GM18520 (cell line): ENCODE measurements around the gene ANKRD11.
"Not testable (repeated sequence)": the region's sequence is repeated elsewhere in the genome, so short reads cannot be mapped to it uniquely, and the experiment has no call there.

Experiments used
- ATAC-seq: cut with Tn5 transposase; IDR thresholded peaks from one replicate; pipeline ENCODE4 v1.9.1; 2021; ENCODE audit not compliant: unreplicated experiment

Gene ANKRD11

GRCh38 chr16:89453501-89454321 lies 36.6 kb downstream of the ANKRD11 start:
- no peak for ATAC-seq

GRCh38 chr16:89452925-89453324 lies 37.4 kb downstream of the ANKRD11 start:
- ATAC-seq, result no peak

DNA sequence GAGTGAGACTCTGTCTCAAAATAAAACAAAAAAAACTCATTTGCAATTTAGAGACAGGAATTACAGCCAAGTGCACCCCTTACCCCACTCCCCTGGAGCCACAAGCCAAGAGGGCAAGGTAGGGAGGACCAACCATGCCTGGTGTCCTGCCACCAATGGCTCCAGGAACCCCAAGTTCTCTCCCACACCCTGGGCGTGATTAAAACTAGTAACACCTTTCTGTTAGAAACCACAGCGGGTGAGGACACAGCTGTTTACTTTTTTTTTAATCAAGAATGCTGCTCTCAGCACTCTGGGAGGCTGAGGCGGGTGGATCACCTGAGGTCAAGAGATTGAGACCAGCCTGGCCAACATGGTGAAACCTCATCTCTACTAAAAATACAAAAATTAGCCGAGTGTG lies 38.1 kb downstream of the ANKRD11 start:
- ATAC-seq, result no peak

DNA sequence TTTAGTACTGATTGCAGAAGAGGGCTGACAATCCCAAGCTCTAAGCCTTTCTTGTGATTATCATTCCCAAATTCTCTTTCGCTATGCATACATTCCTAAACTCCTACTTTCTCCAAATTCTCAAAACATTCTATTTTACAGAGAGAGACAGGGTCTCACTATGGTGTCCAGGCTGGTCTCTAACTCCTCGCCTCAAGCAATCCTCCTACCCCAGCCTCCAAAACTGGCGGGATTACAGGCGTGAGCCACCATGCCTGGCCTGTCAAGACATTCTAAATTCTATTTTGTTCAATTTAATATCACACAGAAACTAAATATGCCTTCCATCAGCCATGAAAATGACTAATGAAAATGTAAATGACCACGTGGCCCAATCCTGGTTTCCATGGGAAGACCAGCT lies 39.8 kb downstream of the ANKRD11 start:
- no peak for ATAC-seq

DNA sequence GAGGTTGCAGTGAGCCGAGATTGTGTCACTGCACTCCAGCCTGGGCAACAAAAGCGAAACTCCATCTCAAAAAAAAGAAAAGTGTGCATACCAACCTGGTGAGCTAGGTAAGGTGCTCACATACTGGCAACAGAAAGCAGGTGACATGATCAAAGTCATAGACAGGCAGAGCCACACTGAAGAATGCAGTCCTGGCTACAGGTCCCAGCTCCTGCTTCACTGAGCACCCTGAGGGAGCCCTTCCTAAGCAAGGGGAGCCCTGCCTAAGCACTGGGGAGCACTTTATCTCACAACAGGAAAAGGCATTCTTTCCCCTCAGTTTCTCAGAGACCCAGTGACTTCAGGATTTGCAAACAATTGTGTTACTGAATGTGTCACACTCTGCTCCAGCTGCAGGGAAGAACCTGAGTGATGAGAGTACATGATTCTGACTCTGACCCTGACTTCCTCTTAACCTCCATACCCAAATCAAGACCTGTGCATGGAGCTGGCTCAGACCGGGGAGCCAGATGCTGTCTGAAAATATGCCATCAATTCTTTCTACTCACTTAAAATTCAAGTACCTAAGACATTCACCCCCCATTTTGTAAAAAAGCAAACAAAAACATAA lies 40.5 kb downstream of the ANKRD11 start:
- ATAC-seq, result no peak

GRCh38 chr16:89448656-89449055 lies 41.7 kb downstream of the ANKRD11 start:
- ATAC-seq, result no peak

- ATAC-seq, result no peak
Observed at GRCh38 chr16:89446975-89447293, 43.4 kb downstream of the ANKRD11 start.

- ATAC-seq, result no peak
Observed at GRCh38 chr16:89446136-89446974, 44.0 kb downstream of the ANKRD11 start.

GRCh38 chr16:89445166-89445565 lies 45.2 kb downstream of the ANKRD11 start:
- ATAC-seq, result no peak

DNA sequence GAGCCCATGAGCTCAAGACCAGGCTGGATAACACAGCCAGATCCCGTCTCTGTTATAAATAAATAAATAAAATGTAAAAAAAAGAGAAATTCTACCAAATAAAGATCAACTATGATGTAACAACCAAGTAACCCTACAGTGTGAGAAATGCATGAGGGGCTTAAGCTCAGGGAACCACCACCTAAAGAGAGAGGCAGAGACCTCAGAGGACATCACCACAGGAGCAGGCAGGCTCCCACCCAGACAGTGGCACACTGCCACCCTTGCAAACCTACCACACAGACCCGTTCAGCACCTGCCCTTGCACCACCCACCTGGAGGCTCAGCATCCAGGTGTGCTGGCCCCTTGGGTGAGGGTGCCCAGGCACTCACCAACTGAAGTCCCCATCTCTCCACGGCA lies 45.6 kb downstream of the ANKRD11 start:
- no peak for ATAC-seq

GRCh38 chr16:89444151-89444723 lies 46.1 kb downstream of the ANKRD11 start:
- ATAC-seq, result no peak

DNA sequence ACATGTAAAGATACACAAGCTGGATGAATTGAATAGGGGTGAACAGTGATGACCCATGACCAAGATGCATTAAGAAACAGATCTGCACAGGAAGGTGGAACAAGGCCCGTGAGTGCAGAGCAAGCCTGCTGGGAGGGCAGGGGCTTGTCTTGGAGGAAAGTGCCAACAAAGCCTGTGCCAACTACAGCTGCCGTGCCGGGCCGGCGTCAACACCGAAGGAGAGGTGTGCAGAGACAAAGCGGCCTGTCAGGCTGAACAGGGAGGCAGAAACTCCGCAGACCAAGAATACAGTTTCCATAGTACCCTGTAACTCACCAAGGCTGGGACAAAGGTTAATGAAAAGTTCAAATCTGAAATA lies 46.7 kb downstream of the ANKRD11 start:
- no peak for ATAC-seq

- no peak for ATAC-seq
Observed at GRCh38 chr16:89442990-89443726, 47.2 kb downstream of the ANKRD11 start.

DNA sequence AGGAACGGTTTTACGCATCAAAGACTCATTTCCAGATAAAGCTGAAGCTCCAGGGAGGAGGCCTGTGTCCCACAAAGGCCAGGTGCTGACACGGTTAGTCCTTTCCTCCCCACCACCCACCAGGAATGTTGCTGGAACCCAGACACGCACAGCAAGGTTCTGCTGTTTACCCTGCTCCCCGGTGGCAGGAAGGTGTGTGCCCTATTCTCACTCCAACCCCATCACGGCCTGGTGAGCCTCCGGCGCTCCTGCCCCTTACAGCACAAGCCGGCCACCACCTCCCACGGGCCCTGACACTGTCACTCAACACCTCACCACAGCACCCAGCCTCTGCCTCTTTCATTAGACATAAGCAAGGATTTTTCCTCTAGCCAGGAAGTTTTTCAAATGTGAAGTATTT lies 47.8 kb downstream of the ANKRD11 start:
- ATAC-seq, result no peak

GRCh38 chr16:89439659-89440058 lies 50.7 kb downstream of the ANKRD11 start:
- ATAC-seq, result no peak

- ATAC-seq, result no peak
Observed at GRCh38 chr16:89437991-89438390, 52.4 kb downstream of the ANKRD11 start.

- ATAC-seq, result no peak
Observed at GRCh38 chr16:89437251-89437987, 52.9 kb downstream of the ANKRD11 start.

GRCh38 chr16:89436366-89436765 lies 54.0 kb downstream of the ANKRD11 start:
- no peak for ATAC-seq

GRCh38 chr16:89435059-89435458 lies 55.3 kb downstream of the ANKRD11 start:
- ATAC-seq, result not testable (repeated sequence)

- no peak for ATAC-seq
Observed at GRCh38 chr16:89434490-89434889, 55.9 kb downstream of the ANKRD11 start.
